OCI-LY7 (cell line): ENCODE data around the gene SLC27A6.
"Not testable (repeated sequence)": the region's sequence is repeated elsewhere in the genome, so short reads cannot be mapped to it uniquely, and the experiment has no call there.

ENCODE experiments used
- EZH2phosphoT487 ChIP-seq: fragments of 200-600 bp; sonication (generic); IDR thresholded peaks from 2 replicates; pipeline ENCODE4 v1.6.1; 2018; ENCODE audit warnings: low read depth, borderline replicate concordance, mild to moderate bottlenecking, mixed run types, antibody characterized with exemption, low read length, moderate library complexity, mixed read lengths
- TF ChIP-seq, protein P1 (sequence below): fragments of 200-600 bp; sonication (generic); conservative IDR thresholded peaks from 2 replicates; pipeline ENCODE4 v1.5.1; 2014; ENCODE audit warnings: mild to moderate bottlenecking, antibody characterized with exemption, low read length, moderate library complexity, mixed read lengths

GRCh38 chr5:128943100-128943499, 22.2 kb upstream of the SLC27A6 start:
- TF ChIP-seq, protein P1, sequence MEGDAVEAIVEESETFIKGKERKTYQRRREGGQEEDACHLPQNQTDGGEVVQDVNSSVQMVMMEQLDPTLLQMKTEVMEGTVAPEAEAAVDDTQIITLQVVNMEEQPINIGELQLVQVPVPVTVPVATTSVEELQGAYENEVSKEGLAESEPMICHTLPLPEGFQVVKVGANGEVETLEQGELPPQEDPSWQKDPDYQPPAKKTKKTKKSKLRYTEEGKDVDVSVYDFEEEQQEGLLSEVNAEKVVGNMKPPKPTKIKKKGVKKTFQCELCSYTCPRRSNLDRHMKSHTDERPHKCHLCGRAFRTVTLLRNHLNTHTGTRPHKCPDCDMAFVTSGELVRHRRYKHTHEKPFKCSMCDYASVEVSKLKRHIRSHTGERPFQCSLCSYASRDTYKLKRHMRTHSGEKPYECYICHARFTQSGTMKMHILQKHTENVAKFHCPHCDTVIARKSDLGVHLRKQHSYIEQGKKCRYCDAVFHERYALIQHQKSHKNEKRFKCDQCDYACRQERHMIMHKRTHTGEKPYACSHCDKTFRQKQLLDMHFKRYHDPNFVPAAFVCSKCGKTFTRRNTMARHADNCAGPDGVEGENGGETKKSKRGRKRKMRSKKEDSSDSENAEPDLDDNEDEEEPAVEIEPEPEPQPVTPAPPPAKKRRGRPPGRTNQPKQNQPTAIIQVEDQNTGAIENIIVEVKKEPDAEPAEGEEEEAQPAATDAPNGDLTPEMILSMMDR: not testable (repeated sequence)
- not testable (repeated sequence) for TF ChIP-seq EZH2phosphoT487
